Effector CD4-positive, alpha-beta T cell (primary cell): ENCODE results near the gene MFAP2. TPM values are rescaled to one million over a fixed set of nuclear protein-coding genes. Genes with fewer than 3 reads are reported as not detected.

ENCODE experiments used
- DNase-seq: peaks from one replicate; pipeline ENCODE4 v3.0.0-alpha.2; 2020
- total RNA-seq: gene quantifications from one replicate; lab custom pipeline; 2026; lab: John Stamatoyannopoulos, UW

The MFAP2 gene
- total RNA-seq = not detected

DNA sequence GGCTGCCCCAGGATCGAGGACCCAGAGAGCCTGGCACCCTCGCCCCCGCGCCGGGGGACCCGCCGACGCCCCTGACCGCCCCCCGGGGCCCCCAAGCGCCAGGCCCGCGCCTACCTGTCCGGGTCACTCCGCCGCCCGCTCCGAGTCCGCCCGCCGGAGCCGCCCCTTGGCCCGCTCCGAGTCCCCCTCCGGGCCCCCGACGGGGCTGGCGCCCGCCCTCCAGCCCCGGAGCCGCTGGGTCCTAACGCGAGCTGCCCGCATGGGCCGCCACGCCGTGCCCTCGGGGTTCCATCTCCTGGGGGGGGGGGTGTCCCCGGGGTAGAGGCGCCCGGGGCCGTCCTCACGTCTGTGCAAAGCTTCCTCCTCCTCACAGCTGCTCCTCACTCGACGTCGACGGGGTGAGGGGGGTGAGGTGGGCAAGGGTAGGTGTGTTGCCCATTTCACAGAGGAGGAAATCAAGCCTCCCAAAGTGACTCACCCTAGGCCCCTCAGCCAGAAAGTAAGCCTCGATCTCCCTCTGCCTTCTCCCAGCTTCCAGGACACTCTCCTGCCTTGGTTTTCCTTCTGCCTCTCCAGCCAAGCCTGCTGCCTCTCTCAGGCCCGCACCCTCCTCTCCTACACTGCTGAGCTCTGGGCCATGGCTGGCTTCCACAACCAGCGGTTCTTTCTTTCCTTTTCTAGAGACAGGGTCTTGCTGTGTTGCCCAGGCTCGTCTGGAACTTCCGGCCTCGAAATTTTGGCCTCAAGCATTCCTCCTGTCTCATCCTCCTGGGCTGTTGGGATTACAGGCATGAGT lies at the start of gene MFAP2:
MFAP2 (minus strand) TSS at position 148 of the 796 bp plus-strand sequence. CDS start 2,347 bp downstream, outside the sequence.
- no peak for DNase-seq

GRCh38 chr1:17030206-17030605 lies 49.8 kb upstream of the MFAP2 start:
- no peak for DNase-seq

DNA sequence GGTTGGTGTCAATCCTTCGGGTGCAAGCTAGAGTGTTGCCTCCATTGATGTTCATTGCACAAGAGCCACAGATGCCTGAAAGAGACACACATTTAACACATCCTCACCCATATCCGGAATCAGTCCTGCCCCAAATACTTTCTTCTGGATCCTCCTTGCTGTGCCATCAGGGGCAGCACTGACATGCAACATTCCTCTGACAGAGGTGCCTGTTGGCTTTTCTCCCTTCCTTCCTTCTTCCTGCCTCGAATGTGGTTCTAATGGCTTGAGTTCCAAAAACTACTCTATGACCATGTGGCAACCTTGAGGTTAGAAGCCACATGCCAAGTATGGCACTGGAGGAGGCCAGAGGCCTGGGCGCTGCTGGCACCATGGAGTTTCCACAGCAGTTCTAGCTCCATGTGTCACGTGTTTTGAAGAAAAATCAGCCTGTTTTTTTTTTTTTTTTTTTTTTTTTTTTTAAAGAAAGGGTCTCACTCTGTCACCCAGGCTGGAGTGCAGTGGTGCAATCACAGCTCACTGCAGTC lies 48.3 kb upstream of the MFAP2 start:
- DNase-seq = no peak

- no peak for DNase-seq
These were observed 47.5 kb upstream of the MFAP2 start for GRCh38 chr1:17027900-17028299.

DNA sequence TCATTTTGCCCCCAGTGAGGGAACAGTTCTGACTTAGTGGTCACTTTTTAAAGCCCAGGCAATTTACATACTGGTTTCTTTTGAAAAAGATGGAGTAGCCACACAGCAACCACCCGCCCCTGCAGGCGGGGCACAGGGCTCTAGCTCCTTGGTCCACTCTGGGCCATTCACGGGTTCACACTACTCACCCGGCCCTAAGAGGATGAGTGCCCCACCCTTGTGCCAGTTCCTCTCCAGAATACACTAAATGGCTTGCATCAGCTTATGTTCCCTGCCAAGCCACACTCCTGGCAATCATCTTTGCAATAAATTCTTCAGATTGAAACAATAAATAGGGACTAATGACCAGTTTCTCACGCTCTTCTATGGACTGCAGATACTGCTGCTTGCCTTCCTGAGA lies 47.0 kb upstream of the MFAP2 start:
- DNase-seq = no peak

DNA sequence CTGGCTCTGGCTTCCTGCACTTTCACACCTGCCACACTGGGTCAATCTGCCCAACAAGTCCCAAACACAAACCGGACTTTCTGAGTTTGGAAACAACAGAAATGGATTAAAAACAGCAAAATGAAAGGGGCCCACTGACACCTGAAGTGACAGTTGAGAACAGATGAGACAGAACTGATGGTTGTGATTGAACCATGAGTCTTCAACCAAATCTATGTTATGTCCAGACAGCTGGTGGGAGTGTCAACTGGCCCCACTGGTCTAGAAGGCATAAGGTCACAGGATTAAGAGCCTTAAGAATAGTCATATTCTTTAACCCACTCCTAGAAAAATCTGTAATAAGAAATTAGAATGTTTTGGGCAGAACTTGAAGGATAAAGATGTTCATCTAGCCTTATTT lies 44.3 kb upstream of the MFAP2 start:
- no peak for DNase-seq

DNA sequence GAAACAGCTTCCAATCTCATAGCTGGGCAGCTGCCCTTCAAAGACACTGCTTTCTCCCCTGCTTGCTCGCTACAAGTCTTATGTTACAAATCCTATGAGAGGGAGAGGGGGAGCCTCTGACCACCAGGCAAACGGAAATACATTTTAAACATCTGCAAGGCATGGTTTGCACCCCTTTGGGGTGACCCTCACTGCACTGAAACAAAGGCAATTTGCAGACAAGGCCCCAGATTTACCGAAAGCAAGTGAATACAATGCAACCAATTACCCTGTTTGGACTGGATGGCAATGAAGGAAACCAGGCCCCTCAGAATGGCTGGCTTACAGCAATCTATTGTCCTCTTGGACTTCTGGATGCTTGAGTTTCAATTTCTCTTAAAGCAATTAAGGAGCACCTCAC lies 43.2 kb upstream of the MFAP2 start:
- DNase-seq = no peak

- DNase-seq = no peak
These were observed 42.7 kb upstream of the MFAP2 start for GRCh38 chr1:17023102-17023501.

- DNase-seq = no peak
These were observed 41.5 kb upstream of the MFAP2 start for GRCh38 chr1:17021896-17022295.

- DNase-seq = no peak
These were observed 40.1 kb upstream of the MFAP2 start for GRCh38 chr1:17020502-17020901.

DNA sequence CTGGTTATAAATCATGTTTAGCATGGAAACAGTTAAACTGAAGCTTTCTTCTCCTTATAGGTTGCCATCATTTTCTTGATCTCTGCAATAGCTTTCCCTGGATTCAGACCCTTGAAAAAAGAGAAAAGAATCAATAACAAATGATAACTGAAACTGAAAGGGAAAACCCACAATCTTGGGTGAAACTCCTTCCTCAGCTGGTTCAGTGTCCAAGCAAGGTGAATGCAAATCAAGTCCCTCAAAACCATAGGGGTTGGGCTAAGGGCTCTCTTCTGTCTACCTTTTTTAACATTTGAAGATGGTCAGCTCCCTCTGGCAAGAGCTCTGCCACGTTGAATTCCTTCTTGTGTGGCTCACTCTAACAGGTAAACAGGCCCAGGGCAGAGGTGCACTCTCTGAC lies 38.4 kb upstream of the MFAP2 start:
- DNase-seq = no peak

DNA sequence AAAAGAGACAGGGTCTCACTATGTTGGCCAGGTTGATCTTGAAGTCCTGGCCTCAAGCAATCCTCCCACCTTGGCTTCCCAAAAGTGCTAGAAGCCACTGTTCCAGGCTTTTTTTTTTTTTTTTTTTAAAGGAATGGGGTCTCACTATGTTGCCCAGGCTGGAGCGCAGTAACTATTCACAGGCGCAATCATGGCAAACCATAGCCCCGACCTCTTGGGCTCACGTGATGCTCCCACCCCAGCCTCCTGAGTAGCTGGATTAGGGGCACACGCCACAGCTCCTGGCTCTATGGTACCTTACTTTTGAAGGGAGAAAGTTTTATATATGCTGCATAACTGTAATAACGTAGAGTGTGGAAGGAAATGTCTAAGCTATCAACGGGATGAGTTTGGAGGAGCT lies 37.0 kb upstream of the MFAP2 start:
- no peak for DNase-seq

GRCh38 chr1:17016317-17016661 lies 35.9 kb upstream of the MFAP2 start:
- DNase-seq = no peak

- DNase-seq = no peak
These were observed 34.5 kb upstream of the MFAP2 start for GRCh38 chr1:17014671-17015567.

GRCh38 chr1:17013491-17014320 lies 33.3 kb upstream of the MFAP2 start:
- DNase-seq = no peak

DNA sequence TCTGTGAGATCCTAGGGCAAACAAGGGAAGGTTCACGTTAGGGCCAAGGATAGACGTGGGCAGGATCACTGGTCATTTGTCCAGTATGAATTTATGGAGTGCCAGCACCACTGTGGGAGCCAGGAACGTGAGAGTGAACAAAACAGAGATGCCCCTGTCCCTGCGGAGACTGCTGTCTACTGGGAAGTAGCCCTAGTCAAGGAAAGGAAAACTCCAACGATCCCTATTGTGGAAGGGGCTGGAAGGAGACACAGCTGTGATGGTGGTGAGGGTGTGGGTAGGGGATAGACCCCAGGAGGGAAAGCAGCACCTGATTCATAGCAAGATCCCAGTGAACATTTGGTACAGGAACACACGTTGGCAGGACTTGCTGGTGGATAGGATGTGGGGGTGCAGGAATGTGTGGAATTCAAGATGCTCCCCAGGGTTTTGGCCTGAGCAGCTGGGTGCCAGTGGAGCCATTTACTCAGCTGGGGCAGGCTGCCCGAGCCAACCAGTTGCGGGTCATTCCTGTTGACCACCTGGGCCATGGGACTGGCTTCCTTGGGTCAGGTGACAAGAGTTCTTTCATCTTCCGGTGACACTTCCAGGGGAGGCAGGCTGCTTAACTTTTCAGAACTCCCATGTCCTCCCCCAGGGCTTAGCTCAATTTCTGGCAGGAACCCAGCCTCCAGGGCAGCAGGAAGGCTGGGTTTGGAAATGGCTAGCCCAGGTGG lies 32.5 kb upstream of the MFAP2 start:
- no peak for DNase-seq

- peak; percentile 79 for DNase-seq
These were observed 31.3 kb upstream of the MFAP2 start, which contains the start of gene ATP13A2 for GRCh38 chr1:17011439-17012307. ATP13A2 (minus strand) TSS chr1:17011928; CDS start chr1:17011738, 190 bp downstream.

GRCh38 chr1:17011092-17011438 lies 30.6 kb upstream of the MFAP2 start:
- no peak for DNase-seq

DNA sequence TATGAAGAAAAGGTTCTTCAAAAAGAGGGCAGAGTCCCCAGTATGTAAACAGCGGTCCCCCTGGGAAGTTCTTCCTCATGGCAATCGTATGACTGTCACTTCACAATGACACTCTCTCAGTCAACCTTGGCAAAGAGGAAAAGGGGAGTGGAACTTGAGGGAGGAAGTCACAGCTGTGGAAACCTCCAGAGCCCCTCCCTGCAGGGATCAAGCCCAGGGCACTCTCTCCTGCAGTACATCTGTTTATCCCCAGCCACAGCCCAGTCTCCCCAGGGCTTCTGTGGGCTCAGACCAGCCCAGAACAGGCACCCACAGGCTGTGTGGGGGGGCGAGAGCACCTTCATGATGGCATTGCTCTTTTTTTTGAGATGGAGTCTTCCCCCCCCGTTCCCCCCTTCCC lies 29.3 kb upstream of the MFAP2 start:
- no peak for DNase-seq

- no peak for DNase-seq
These were observed 27.9 kb upstream of the MFAP2 start for GRCh38 chr1:17008208-17008855.

DNA sequence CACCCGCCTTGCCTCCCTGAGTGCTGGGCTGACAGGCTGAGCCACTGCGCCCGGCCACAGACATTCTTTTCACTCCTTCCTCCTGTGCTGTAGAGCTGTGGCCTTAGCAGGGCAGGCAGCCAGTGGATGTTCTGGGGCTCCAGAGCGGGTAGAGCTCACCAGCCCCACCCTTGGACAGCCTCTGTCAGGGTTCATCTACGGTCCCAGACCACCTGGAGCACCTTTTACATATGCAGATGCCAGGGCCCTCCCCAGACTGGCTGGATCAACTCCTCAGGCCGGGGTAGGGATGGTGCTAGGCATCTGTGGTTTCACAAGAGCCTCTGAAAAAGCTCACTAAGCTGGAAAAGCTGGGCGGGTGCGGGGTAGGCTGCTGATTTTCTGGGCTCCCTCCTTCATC lies 26.7 kb upstream of the MFAP2 start:
- DNase-seq = no peak
